Measurements from ENCODE around the gene ZNF488. TPM values are rescaled to one million over a fixed set of nuclear protein-coding genes. Genes with fewer than 3 reads are reported as not detected.

The ZNF488 gene
- total RNA-seq, 2 donors from 2014 or later, result 0.53 to 1.2 TPM

GRCh38 chr10:47374611-47375536, 9.2 kb downstream of the ZNF488 start:
- Histone ChIP-seq H3K4me1 (ENCODE audit: control insufficient read depth, insufficient read depth, low read length) (no peaks in the 10 kb centered on the region), H3K27ac (ENCODE audit: low read depth, low read length) (no peak overlapping the region), H3K4me3 (ENCODE audit: low read length) (no peak overlapping the region), H3K9me3 (ENCODE audit: control insufficient read depth, low read length) (no peaks in the 10 kb centered on the region), H3K9ac (ENCODE audit: extremely low read depth, low read length, poor library complexity, severe bottlenecking) (no peak overlapping the region), H3K27me3 (ENCODE audit: control insufficient read depth, insufficient read depth, low read length, poor library complexity, severe bottlenecking) (peaks cover 8% of the 10 kb centered on the region), H3K36me3 (ENCODE audit: control insufficient read depth, insufficient read depth, low read length) (no peaks in the 10 kb centered on the region)
- Mint-ChIP-seq H3K4me1 (no peaks in the 10 kb centered on the region), H3K27me3 (ENCODE audit: insufficient read depth) (peaks cover 8% of the 10 kb centered on the region), H3K36me3 (ENCODE audit: low read depth) (no peaks in the 10 kb centered on the region), H3K9me3 (no peaks in the 10 kb centered on the region), H3K27ac (no peak overlapping the region), H3K4me3 (no peak overlapping the region)
- WGBS, 2 experiments (ENCODE audit: insufficient coverage in 1 of 2, insufficient read length in 1 of 2), result 94 to 95% methylated on average over 5 to 12 of the region's 12 CpGs
- peak; percentile 21 for DNase-seq
- no peak for TF ChIP-seq CTCF (conservative IDR thresholded peaks at IDR 0.05)

- Mint-ChIP-seq H3K9me3 (no peaks in the 10 kb centered on the region), H3K27ac (no peak overlapping the region), H3K27me3 (ENCODE audit: insufficient read depth) (no peaks in the 10 kb centered on the region), H3K36me3 (ENCODE audit: low read depth) (no peaks in the 10 kb centered on the region), H3K4me1 (no peaks in the 10 kb centered on the region), H3K4me3 (no peak overlapping the region)
- Histone ChIP-seq H3K9ac (ENCODE audit: extremely low read depth, low read length, poor library complexity, severe bottlenecking) (no peak overlapping the region), H3K27me3 (ENCODE audit: control insufficient read depth, insufficient read depth, low read length, poor library complexity, severe bottlenecking) (no peaks in the 10 kb centered on the region), H3K36me3 (ENCODE audit: control insufficient read depth, insufficient read depth, low read length) (no peaks in the 10 kb centered on the region), H3K4me3 (ENCODE audit: low read length) (no peak overlapping the region), H3K9me3 (ENCODE audit: control insufficient read depth, low read length) (no peaks in the 10 kb centered on the region), H3K4me1 (ENCODE audit: control insufficient read depth, insufficient read depth, low read length) (no peaks in the 10 kb centered on the region), H3K27ac (ENCODE audit: low read depth, low read length) (no peak overlapping the region)
- peak; percentile 31 for DNase-seq
- WGBS, 2 experiments (ENCODE audit: insufficient coverage in 1 of 2, insufficient read length in 1 of 2), result 86 to 100% methylated on average over 2 to 6 of the region's 6 CpGs
- no peak for TF ChIP-seq CTCF (conservative IDR thresholded peaks at IDR 0.05)
Measured at GRCh38 chr10:47372726-47373125, 11.4 kb downstream of the ZNF488 start.

GRCh38 chr10:47371629-47372485, 12.2 kb downstream of the ZNF488 start:
- Histone ChIP-seq H3K4me3 (ENCODE audit: low read length) (no peak overlapping the region), H3K36me3 (ENCODE audit: control insufficient read depth, insufficient read depth, low read length) (no peaks in the 10 kb centered on the region), H3K9ac (ENCODE audit: extremely low read depth, low read length, poor library complexity, severe bottlenecking) (no peak overlapping the region), H3K4me1 (ENCODE audit: control insufficient read depth, insufficient read depth, low read length) (no peaks in the 10 kb centered on the region), H3K9me3 (ENCODE audit: control insufficient read depth, low read length) (no peaks in the 10 kb centered on the region), H3K27me3 (ENCODE audit: control insufficient read depth, insufficient read depth, low read length, poor library complexity, severe bottlenecking) (no peaks in the 10 kb centered on the region), H3K27ac (ENCODE audit: low read depth, low read length) (no peak overlapping the region)
- Mint-ChIP-seq H3K27ac (no peak overlapping the region), H3K36me3 (ENCODE audit: low read depth) (no peaks in the 10 kb centered on the region), H3K4me1 (no peaks in the 10 kb centered on the region), H3K9me3 (no peaks in the 10 kb centered on the region), H3K27me3 (ENCODE audit: insufficient read depth) (no peaks in the 10 kb centered on the region), H3K4me3 (no peak overlapping the region)
- DNase-seq, result peak; percentile 47
- WGBS, 2 experiments (ENCODE audit: insufficient coverage in 1 of 2, insufficient read length in 1 of 2), result 85 to 92% methylated on average over 4 to 7 of the region's 7 CpGs
- no peak for TF ChIP-seq CTCF (conservative IDR thresholded peaks at IDR 0.05)

All from endodermal cell (in vitro differentiated cells).